Chondrocyte (in vitro differentiated cells): ENCODE measurements around the gene SGSM2. TPM values are rescaled to one million over a fixed set of nuclear protein-coding genes. Genes with fewer than 3 reads are reported as not detected.

ENCODE experiments used
- DNase-seq: peaks from one replicate; pipeline ENCODE4 v3.0.0; 2021; ENCODE audit warnings: mixed read lengths, low spot score
- H3K27ac Mint-ChIP-seq: one replicate; pipeline ENCODE4 v1.8.0; 2021; ENCODE audit warnings: mild to moderate bottlenecking, moderate library complexity, mixed read lengths; ENCODE audit not compliant: unreplicated experiment
- H3K27me3 Mint-ChIP-seq: 2 replicates; pipeline ENCODE4 v1.8.0; 2021; ENCODE audit warnings: low read depth, mixed read lengths
- H3K36me3 Mint-ChIP-seq: 2 replicates; pipeline ENCODE4 v1.8.0; 2021; ENCODE audit warnings: low read depth, mixed read lengths
- H3K4me1 Mint-ChIP-seq: 2 replicates; pipeline ENCODE4 v1.8.0; 2021; ENCODE audit warnings: low read depth, mild to moderate bottlenecking, mixed read lengths
- H3K4me3 Mint-ChIP-seq: one replicate; pipeline ENCODE4 v1.8.0; 2021; ENCODE audit warnings: mild to moderate bottlenecking, moderate library complexity, mixed read lengths; ENCODE audit not compliant: unreplicated experiment
- H3K9me3 Mint-ChIP-seq: 2 replicates; pipeline ENCODE4 v1.8.0; 2021; ENCODE audit warnings: low read depth, mixed read lengths
- CTCF ChIP-seq: fragments of 200-600 bp; sonication (generic); IDR thresholded peaks from 2 replicates; pipeline ENCODE4 v1.5.0; 2021; ENCODE audit warnings: antibody characterized with exemption, mild to moderate bottlenecking, moderate library complexity
- total RNA-seq: library from RNA; stranded (reverse); gene quantifications from 3 replicates; pipeline ENCODE4 v1.2.1, GENCODE V29; 2021

Gene SGSM2
- total RNA-seq, 1 donor from 2014 or later, result 43.2 TPM

- peaks cover 27% of the 10 kb centered on the region for H3K4me1 Mint-ChIP-seq
- H3K36me3 Mint-ChIP-seq, result peaks cover 10% of the 10 kb centered on the region
- no peaks in the 10 kb centered on the region for H3K9me3 Mint-ChIP-seq
- DNase-seq, result no peak
- TF ChIP-seq CTCF, result no peak
- no peaks in the 10 kb centered on the region for H3K27me3 Mint-ChIP-seq
- H3K27ac Mint-ChIP-seq, result peak overlapping the region; percentile 57
- peak overlapping the region; percentile 75 for H3K4me3 Mint-ChIP-seq
Measured at GRCh38 chr17:2337544-2338314, 428 bp downstream of the SGSM2 start.

DNA sequence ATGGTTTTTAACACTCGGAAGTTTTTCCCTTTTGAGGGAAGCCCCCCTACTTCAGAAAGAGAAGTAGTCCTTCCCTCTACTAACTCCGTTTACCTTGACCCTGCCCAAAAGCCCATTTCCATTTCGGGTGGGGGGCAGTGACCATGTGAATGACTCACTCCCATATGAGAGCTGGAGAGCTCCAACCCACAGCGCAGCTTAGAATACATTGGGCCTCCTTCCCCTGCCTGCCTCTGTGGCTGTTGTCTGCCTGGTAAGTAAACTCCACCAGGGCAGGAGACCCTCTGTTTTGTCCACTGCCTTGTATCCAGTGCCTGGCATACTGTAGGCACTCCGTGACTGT is 985 bp downstream of the SGSM2 start:
- peaks cover 10% of the 10 kb centered on the region for H3K36me3 Mint-ChIP-seq
- no peaks in the 10 kb centered on the region for H3K27me3 Mint-ChIP-seq
- H3K4me1 Mint-ChIP-seq, result peaks cover 27% of the 10 kb centered on the region
- peak overlapping the region; percentile 75 for H3K4me3 Mint-ChIP-seq
- H3K9me3 Mint-ChIP-seq, result no peaks in the 10 kb centered on the region
- peak overlapping the region; percentile 57 for H3K27ac Mint-ChIP-seq
- no peak for DNase-seq
- TF ChIP-seq CTCF, result no peak

DNA sequence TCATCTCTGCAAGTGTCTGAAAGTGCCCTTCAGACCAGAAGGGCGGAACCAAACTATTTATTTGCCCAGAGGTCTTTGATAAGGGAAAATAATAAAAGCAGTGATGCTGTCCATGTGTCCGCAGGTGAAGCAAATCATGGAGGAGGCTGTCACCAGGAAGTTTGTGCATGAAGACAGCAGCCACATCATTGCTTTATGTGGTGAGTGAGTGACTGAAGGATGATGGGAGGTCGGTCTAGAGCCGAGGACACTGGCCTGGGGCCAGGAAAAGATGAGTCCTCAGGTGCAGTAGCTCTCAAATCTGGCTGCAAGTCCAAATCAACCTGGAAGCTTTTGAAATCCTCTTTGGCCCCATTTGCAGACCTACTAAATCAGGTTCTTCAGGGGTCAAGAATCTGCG is 6.1 kb downstream of the SGSM2 start:
- peaks cover 3% of the 10 kb centered on the region for H3K36me3 Mint-ChIP-seq
- no peaks in the 10 kb centered on the region for H3K27me3 Mint-ChIP-seq
- H3K9me3 Mint-ChIP-seq, result no peaks in the 10 kb centered on the region
- TF ChIP-seq CTCF, result no peak
- H3K4me3 Mint-ChIP-seq, result no peak overlapping the region
- H3K4me1 Mint-ChIP-seq, result peaks cover 12% of the 10 kb centered on the region
- no peak overlapping the region for H3K27ac Mint-ChIP-seq
- no peak for DNase-seq

- Mint-ChIP-seq H3K36me3 (peaks cover 3% of the 10 kb centered on the region), H3K4me3 (no peak overlapping the region), H3K27me3 (no peaks in the 10 kb centered on the region), H3K9me3 (no peaks in the 10 kb centered on the region), H3K27ac (no peak overlapping the region), H3K4me1 (peaks cover 11% of the 10 kb centered on the region)
- no peak for TF ChIP-seq CTCF
- no peak for DNase-seq
Measured at GRCh38 chr17:2344528-2344927, 7.2 kb downstream of the SGSM2 start.

- DNase-seq, result no peak
- peaks cover 11% of the 10 kb centered on the region for H3K4me1 Mint-ChIP-seq
- H3K27ac Mint-ChIP-seq, result no peak overlapping the region
- H3K27me3 Mint-ChIP-seq, result no peaks in the 10 kb centered on the region
- H3K9me3 Mint-ChIP-seq, result no peaks in the 10 kb centered on the region
- H3K36me3 Mint-ChIP-seq, result peaks cover 3% of the 10 kb centered on the region
- H3K4me3 Mint-ChIP-seq, result no peak overlapping the region
- no peak for TF ChIP-seq CTCF
Measured at GRCh38 chr17:2346475-2346874, 9.2 kb downstream of the SGSM2 start.
